A549 (cell line): Measurements from ENCODE around the gene GPI. TPM values are rescaled to one million over a fixed set of nuclear protein-coding genes. Genes with fewer than 3 reads are reported as not detected.
A peak's percentile ranks its signal among the peaks of the same experiment; 100 is the strongest.

Source experiments
- ATAC-seq, 2 experiments: fragments of 200-7000 bp in 1 of 2; fragments of >200 bp in 1 of 2; cut with Nextera tagmentation in 1 of 2; cut with Tn5 transposase in 1 of 2; 3 replicates each; pipeline versions ENCODE4 v1.8.0 to v1.9.1; 2018 to 2020; ENCODE audit warnings: mild to moderate bottlenecking in 1 of 2, moderate library complexity in 1 of 2
- CTCF ChIA-PET: fragments of 300-600 bp; sonication (Branson Sonifier 250); formaldehyde crosslinking; extraction: SDS; loops from one replicate; lab custom pipeline; 2021; ENCODE audit warnings: antibody characterized with exemption, inconsistent platforms; lab: Yijun Ruan, JAX
- POLR2A ChIA-PET: fragments of 350-600 bp; formaldehyde crosslinking; extraction: SDS; loops from one replicate; lab custom pipeline; 2021; ENCODE audit warnings: antibody characterized with exemption, inconsistent platforms; lab: Yijun Ruan, JAX
- DNase-seq, 2 experiments: peaks; one replicate each; pipeline versions ENCODE4 v3.0.0 to v3.0.0-alpha.2; 2011 to 2016; ENCODE audit warnings: low read depth in 1 of 2, low spot score in 1 of 2
- FAIRE-seq: peaks from 2 replicates; lab custom pipeline; 2011; peaks lifted over from hg19 to GRCh38; lab: Jason Lieb, UNC
- H3K27ac ChIP-seq, 2 experiments: fragments of >200 bp; sonication (Bioruptor Twin); formaldehyde crosslinking; 3 replicates each; pipeline ENCODE4 v1.5.1; 2016 to 2017
- H3K4me1 ChIP-seq: fragments of >200 bp; sonication (Bioruptor Twin); formaldehyde crosslinking; 3 replicates; pipeline ENCODE4 v1.6.1; 2016
- H3K4me2 ChIP-seq: fragments of >200 bp; sonication (Bioruptor Twin); formaldehyde crosslinking; 3 replicates; pipeline ENCODE4 v1.6.1; 2016
- H3K4me3 ChIP-seq: fragments of >200 bp; sonication (Bioruptor Twin); formaldehyde crosslinking; 3 replicates; pipeline ENCODE4 v1.5.1; 2016
- H3K9me3 ChIP-seq: fragments of >200 bp; sonication (Bioruptor Twin); formaldehyde crosslinking; 3 replicates; pipeline ENCODE4 v1.6.1; 2016
- BHLHE40 ChIP-seq: IDR thresholded peaks from 2 replicates; pipeline ENCODE4 v1.6.1; 2012; ENCODE audit warnings: low read depth, low read length, inconsistent platforms
- CBX2 ChIP-seq: fragments of 200-600 bp; sonication (generic); IDR thresholded peaks from 2 replicates; pipeline ENCODE4 v1.6.1; 2016; ENCODE audit warnings: low read depth, mild to moderate bottlenecking, borderline replicate concordance
- CBX8 ChIP-seq: fragments of 200-600 bp; sonication (generic); IDR thresholded peaks from 2 replicates; pipeline ENCODE4 v1.6.1; 2016
- CEBPB ChIP-seq, 2 experiments: fragments of >200 bp in 1 of 2; sonication (Bioruptor Twin) in 1 of 2; formaldehyde crosslinking in 1 of 2; IDR thresholded peaks; 2 replicates each; pipeline ENCODE4 v1.6.1; 2012 to 2016
- CHD2 ChIP-seq: fragments of 150-350 bp; IDR thresholded peaks from 2 replicates; pipeline ENCODE4 v1.6.1; 2014; ENCODE audit warnings: low read length; ENCODE audit not compliant: partially characterized antibody
- EHF ChIP-seq: fragments of 250-450 bp; sonication (Bioruptor Pico); IDR thresholded peaks from 2 replicates; pipeline ENCODE4 v1.5.0; 2020; ENCODE audit warnings: mild to moderate bottlenecking
- ESRRA ChIP-seq: fragments of 150-350 bp; IDR thresholded peaks from 2 replicates; pipeline ENCODE4 v1.6.1; 2014; ENCODE audit warnings: mild to moderate bottlenecking, low read length, borderline replicate concordance
- GATA3 ChIP-seq: IDR thresholded peaks from 2 replicates; pipeline ENCODE4 v1.6.1; 2012; ENCODE audit warnings: borderline replicate concordance
- JUNB ChIP-seq: fragments of >200 bp; sonication (Bioruptor Twin); formaldehyde crosslinking; IDR thresholded peaks from 2 replicates; pipeline ENCODE4 v1.6.1; 2016
- KDM1A ChIP-seq: fragments of 200-600 bp; sonication (generic); IDR thresholded peaks from 2 replicates; pipeline ENCODE4 v1.6.1; 2016; ENCODE audit warnings: low read depth, mild to moderate bottlenecking
- MAFK ChIP-seq: fragments of 450-650 bp; IDR thresholded peaks from 2 replicates; pipeline ENCODE4 v1.6.1; 2014; ENCODE audit not compliant: partially characterized antibody
- NPAS2 ChIP-seq: fragments of 250-450 bp; sonication (Bioruptor Pico); IDR thresholded peaks from 2 replicates; pipeline ENCODE4 v1.8.0; 2022; ENCODE audit warnings: mild to moderate bottlenecking, moderate library complexity, borderline replicate concordance
- RCOR1 ChIP-seq: fragments of 150-350 bp; IDR thresholded peaks from 2 replicates; pipeline ENCODE4 v1.6.1; 2014; ENCODE audit warnings: antibody characterized with exemption, low read length, low read depth
- RFX5 ChIP-seq: fragments of 450-650 bp; IDR thresholded peaks from 2 replicates; pipeline ENCODE4 v1.7.1; 2014; ENCODE audit warnings: antibody characterized with exemption, mild to moderate bottlenecking, moderate library complexity
- RNF2 ChIP-seq: fragments of 200-600 bp; sonication (generic); IDR thresholded peaks from 2 replicates; pipeline ENCODE4 v1.6.1; 2016; ENCODE audit warnings: low read depth, mild to moderate bottlenecking, antibody characterized with exemption, moderate library complexity, borderline replicate concordance
- WGBS: methylation state at CpG from one replicate; pipeline ENCODE4 v1.1.6; 2017; ENCODE audit errors: missing lambda C conversion rate; 5-methylcytosine and 5-hydroxymethylcytosine counted together
- polyA plus RNA-seq, 4 experiments: library from polyadenylated mRNA; depleted of rRNA in 3 of 4; stranded (reverse); fragments of >200 nt; fragmentation: RNase III in 1 of 4; extraction: RNeasy Plus Mini Kit Qiagen cat#74134 plus additional on column Dnase treatment in 1 of 4; gene quantifications; 2 replicates in 3 of 4; 3 replicates in 1 of 4; pipeline ENCODE4 v1.2.3, GENCODE V29; 2011 to 2017
- TF ChIP-seq, protein P1 (sequence below): fragments of 250-450 bp; sonication (Bioruptor Pico); IDR thresholded peaks from 2 replicates; pipeline ENCODE4 v1.5.0; 2020; ENCODE audit warnings: low read depth, mild to moderate bottlenecking, moderate library complexity
- TF ChIP-seq, protein P2 (sequence below): fragments of 250-450 bp; sonication (Bioruptor Pico); IDR thresholded peaks from 2 replicates; pipeline ENCODE4 v1.5.0; 2021; ENCODE audit warnings: mild to moderate bottlenecking, moderate library complexity, borderline replicate concordance
- TF ChIP-seq, protein P3 (sequence below): IDR thresholded peaks from 2 replicates; pipeline ENCODE4 v1.6.1; 2012
- TF ChIP-seq, protein P4 (sequence below): fragments of >200 bp; sonication (Bioruptor Twin); formaldehyde crosslinking; IDR thresholded peaks from 2 replicates; pipeline ENCODE4 v1.6.1; 2016

Gene GPI
- polyA plus RNA-seq, 2 of the 4 experiments (the other 2 are of a cell fraction): 548 to 565 TPM

DNA sequence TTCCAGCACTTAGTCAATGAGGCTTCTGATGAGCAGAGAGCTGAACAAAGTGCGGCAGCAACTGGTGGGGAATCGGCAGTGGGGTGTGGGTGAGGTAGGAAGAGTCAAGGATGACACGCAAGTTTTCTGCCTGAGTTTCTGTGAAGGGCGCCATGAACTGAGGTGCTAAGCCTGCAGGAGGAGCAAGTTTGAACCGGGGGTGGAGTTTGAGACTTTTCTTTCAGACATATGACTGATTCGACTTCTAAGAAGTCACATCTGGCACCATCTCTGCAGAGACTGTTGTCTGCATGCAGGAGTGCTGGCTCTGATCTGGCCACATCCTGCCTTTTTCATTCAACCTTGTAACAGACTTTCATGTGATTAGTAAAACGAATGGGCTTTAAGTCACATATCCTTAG lies 14.8 kb upstream of the GPI start:
- no peak for ATAC-seq
- 82% methylated on average over 7 of the region's 7 CpGs for WGBS
- peaks cover 6% of the 10 kb centered on the region for H3K4me1 ChIP-seq
- POLR2A ChIA-PET: interaction anchor here (1.6 kb wide), 1 partner anchor 9 kb away, joined by 6 read pairs; no protein-coding TSS in a partner anchor
- no peak for TF ChIP-seq BHLHE40
- TF ChIP-seq, all 56 proteins: peak for 0
- Histone ChIP-seq H3K27ac (no peak overlapping the region), H3K9me3 (no peaks in the 10 kb centered on the region), H3K4me2 (no peak overlapping the region), H3K4me3 (no peak overlapping the region)
- FAIRE-seq: no peak
- CTCF ChIA-PET: interaction anchor here (1.2 to 18.3 kb wide), 3 partner anchors 9 to 100 kb away, joined by 3 to 348 read pairs (median 17); no protein-coding TSS in a partner anchor
- no peak for DNase-seq

DNA sequence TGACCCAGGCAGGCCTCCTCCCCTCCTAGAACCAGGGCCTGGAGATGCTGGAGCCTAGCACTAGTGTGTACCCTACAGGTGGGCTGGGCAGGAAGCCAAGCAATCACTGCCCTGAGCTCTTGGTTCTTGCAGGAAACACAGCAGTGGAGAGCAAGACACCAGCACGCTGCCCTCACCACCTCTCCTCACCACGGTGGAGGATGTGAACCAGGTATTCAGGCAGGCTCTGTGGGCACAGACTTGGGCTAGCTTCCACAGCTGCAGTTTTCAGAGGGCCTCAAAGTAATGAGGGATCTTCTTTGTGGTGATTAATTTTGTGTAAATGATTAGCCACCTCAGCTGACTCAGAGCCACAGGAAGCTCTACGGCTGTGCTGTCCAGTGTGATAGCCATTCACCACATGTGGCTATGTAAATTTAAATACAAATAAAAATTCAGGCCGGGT lies 13.6 kb upstream of the GPI start:
- Histone ChIP-seq H3K4me3 (no peak overlapping the region), H3K9me3 (no peaks in the 10 kb centered on the region), H3K4me1 (peaks cover 6% of the 10 kb centered on the region)
- peak in 1 of 2 experiments; percentile 49 for DNase-seq
- ATAC-seq: peak; percentile 46 to 54; a peak in 5 of 6 replicates
- WGBS: 50% methylated on average over 4 of the region's 4 CpGs
- CTCF ChIA-PET: interaction anchor here (0.8 to 18.3 kb wide), 3 partner anchors 8 to 16 kb away, joined by 3 to 348 read pairs (median 4); no protein-coding TSS in a partner anchor
- no peak for TF ChIP-seq EHF (CRISPR knock-in tag)
- TF ChIP-seq, protein P1, sequence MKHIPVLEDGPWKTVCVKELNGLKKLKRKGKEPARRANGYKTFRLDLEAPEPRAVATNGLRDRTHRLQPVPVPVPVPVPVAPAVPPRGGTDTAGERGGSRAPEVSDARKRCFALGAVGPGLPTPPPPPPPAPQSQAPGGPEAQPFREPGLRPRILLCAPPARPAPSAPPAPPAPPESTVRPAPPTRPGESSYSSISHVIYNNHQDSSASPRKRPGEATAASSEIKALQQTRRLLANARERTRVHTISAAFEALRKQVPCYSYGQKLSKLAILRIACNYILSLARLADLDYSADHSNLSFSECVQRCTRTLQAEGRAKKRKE (CRISPR knock-in tag): no peak
- TF ChIP-seq, protein P2, sequence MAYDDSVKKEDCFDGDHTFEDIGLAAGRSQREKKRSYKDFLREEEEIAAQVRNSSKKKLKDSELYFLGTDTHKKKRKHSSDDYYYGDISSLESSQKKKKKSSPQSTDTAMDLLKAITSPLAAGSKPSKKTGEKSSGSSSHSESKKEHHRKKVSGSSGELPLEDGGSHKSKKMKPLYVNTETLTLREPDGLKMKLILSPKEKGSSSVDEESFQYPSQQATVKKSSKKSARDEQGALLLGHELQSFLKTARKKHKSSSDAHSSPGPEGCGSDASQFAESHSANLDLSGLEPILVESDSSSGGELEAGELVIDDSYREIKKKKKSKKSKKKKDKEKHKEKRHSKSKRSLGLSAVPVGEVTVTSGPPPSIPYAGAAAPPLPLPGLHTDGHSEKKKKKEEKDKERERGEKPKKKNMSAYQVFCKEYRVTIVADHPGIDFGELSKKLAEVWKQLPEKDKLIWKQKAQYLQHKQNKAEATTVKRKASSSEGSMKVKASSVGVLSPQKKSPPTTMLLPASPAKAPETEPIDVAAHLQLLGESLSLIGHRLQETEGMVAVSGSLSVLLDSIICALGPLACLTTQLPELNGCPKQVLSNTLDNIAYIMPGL: no peak
- TF ChIP-seq, protein P3, sequence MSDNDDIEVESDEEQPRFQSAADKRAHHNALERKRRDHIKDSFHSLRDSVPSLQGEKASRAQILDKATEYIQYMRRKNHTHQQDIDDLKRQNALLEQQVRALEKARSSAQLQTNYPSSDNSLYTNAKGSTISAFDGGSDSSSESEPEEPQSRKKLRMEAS: 0 out of 2 replicates have a peak, but pooled peaks have one; percentile 35
- TF ChIP-seq CHD2: no peak
- TF ChIP-seq CEBPB (IDR thresholded peaks at IDR 0.05): no peak
- TF ChIP-seq RFX5: no peak
- TF ChIP-seq CBX8: no peak
- TF ChIP-seq, all 56 proteins: peak for 1
- POLR2A ChIA-PET: interaction anchor here (0.5 to 1.6 kb wide), 2 partner anchors 8 to 125 kb away, joined by 3 to 6 read pairs; no protein-coding TSS in a partner anchor
- no peak for FAIRE-seq
- Histone ChIP-seq H3K4me2 (peak overlapping the region; percentile 8; the same call in 1 of the 3 replicates), H3K27ac (peak overlapping the region in 1 of 2 experiments; percentile 54; a peak in 3 of 6 replicates)

DNA sequence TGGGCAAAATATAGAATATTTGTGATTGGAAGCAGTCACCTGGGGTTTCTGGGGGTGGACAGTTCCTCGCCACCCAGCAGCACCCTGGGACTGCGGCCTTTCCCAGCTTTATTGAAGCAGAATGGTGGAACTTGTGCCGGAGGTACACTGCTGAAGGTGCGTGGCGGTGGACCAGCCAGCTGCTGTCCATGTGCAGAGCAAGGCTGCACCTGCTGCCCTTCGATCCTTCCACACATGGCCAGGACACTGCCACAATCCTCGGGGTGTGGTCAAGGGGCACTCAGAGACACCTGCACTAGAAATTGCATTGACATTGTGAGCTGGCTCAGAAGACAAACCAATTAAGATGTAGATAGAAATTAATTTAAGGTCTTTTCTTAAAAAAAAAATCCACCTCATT lies 11.4 kb upstream of the GPI start:
- Histone ChIP-seq H3K27ac (no peak overlapping the region), H3K9me3 (no peaks in the 10 kb centered on the region), H3K4me1 (peaks cover 9% of the 10 kb centered on the region), H3K4me3 (no peak overlapping the region), H3K4me2 (no peak overlapping the region)
- ATAC-seq: no peak
- FAIRE-seq: peak; percentile 56
- CTCF ChIA-PET: interaction anchor here (0.6 to 18.3 kb wide), 5 partner anchors 9 to 231 kb away, joined by 3 to 348 read pairs (median 3); no protein-coding TSS in a partner anchor
- no peak for DNase-seq
- 89% methylated on average over 7 of the region's 7 CpGs for WGBS
- TF ChIP-seq MAFK (no peak), JUNB (no peak), RCOR1 (no peak), CBX2 (no peak), ESRRA (no peak), CEBPB (IDR thresholded peaks at IDR 0.05) (no peak), RNF2 (no peak), NPAS2 (CRISPR knock-in tag) (no peak), GATA3 (no peak), KDM1A (no peak)
- TF ChIP-seq, protein P4, sequence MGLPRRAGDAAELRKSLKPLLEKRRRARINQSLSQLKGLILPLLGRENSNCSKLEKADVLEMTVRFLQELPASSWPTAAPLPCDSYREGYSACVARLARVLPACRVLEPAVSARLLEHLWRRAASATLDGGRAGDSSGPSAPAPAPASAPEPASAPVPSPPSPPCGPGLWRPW: no peak
- TF ChIP-seq, protein P1 (CRISPR knock-in tag): no peak
- POLR2A ChIA-PET: no interaction called here
